GM20000 (cell line): ENCODE results near the gene KCNQ1.

Experiments
- DNase-seq: peaks from one replicate; pipeline ENCODE4 v3.0.0; 2012; ENCODE audit warnings: low spot score
- CTCF ChIP-seq: IDR thresholded peaks from 2 replicates; pipeline ENCODE4 v1.5.1; 2012; ENCODE audit warnings: mild to moderate bottlenecking, control low read depth; ENCODE audit errors: extremely low read depth, missing control alignments

The KCNQ1 gene

GRCh38 chr11:2818021-2818420, 373.2 kb downstream of the KCNQ1 start:
- no peak for TF ChIP-seq CTCF

GRCh38 chr11:2818503-2818902, 373.7 kb downstream of the KCNQ1 start:
- no peak for TF ChIP-seq CTCF
- no peak for DNase-seq

More at GRCh38 chr11:2818021-2818420, 373.2 kb downstream of the KCNQ1 start:
- no peak for DNase-seq

GRCh38 chr11:2819316-2819715, 374.5 kb downstream of the KCNQ1 start:
- no peak for TF ChIP-seq CTCF
- DNase-seq: no peak

- no peak for TF ChIP-seq CTCF
- no peak for DNase-seq
Measured at GRCh38 chr11:2820976-2821375, 376.2 kb downstream of the KCNQ1 start.

- TF ChIP-seq CTCF: no peak
- no peak for DNase-seq
Measured at GRCh38 chr11:2821891-2822290, 377.1 kb downstream of the KCNQ1 start.

GRCh38 chr11:2824851-2825250, 380.0 kb downstream of the KCNQ1 start:
- no peak for TF ChIP-seq CTCF
- no peak for DNase-seq

GRCh38 chr11:2825261-2825888, 380.6 kb downstream of the KCNQ1 start:
- TF ChIP-seq CTCF: no peak
- DNase-seq: no peak
